ENCODE data around the gene SDF2L1.

The SDF2L1 gene

DNA sequence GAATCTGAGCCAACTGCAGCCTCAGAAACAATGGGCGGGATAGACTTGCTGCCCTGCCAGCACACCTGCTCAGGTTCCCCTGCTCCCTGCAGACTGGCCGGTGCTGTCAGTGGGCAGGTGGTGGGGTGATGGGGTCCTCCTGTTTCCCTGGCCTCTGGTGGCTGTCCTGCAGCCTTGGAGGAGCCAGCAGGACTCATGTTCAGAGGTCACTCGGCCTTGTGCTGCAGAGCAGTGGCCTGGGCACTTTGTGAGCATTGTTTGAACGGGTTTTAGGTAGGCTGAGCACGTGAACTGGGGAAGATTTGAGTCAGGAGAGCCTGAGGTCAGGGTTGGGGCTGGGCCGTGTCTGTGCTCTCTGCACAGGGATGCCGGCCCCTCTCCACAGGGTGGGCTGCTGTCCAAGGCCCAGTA is 41.3 kb downstream of the SDF2L1 start:
- Histone ChIP-seq H3K4me1 (ENCODE audit: control insufficient read depth, insufficient read depth, low read length) (no peaks in the 10 kb centered on the region), H3K27me3 (ENCODE audit: control insufficient read depth in 1 of 2, insufficient read depth in 2 of 2, low read length in 2 of 2) (no peaks in the 10 kb centered on the region), H3K4me3 (ENCODE audit: low read length in 2 of 2) (no peak overlapping the region), H3K9ac (ENCODE audit: low read length in 2 of 2) (no peak overlapping the region), H3K36me3 (ENCODE audit: control insufficient read depth in 2 of 2, insufficient read depth in 2 of 2, low read length in 2 of 2) (peaks cover 17 to 37% of the 10 kb centered on the region in 2 donors), H3K9me3 (ENCODE audit: control insufficient read depth in 2 of 2, low read length in 2 of 2) (no peaks in the 10 kb centered on the region), H3K27ac (ENCODE audit: low read length) (no peak overlapping the region)

DNA sequence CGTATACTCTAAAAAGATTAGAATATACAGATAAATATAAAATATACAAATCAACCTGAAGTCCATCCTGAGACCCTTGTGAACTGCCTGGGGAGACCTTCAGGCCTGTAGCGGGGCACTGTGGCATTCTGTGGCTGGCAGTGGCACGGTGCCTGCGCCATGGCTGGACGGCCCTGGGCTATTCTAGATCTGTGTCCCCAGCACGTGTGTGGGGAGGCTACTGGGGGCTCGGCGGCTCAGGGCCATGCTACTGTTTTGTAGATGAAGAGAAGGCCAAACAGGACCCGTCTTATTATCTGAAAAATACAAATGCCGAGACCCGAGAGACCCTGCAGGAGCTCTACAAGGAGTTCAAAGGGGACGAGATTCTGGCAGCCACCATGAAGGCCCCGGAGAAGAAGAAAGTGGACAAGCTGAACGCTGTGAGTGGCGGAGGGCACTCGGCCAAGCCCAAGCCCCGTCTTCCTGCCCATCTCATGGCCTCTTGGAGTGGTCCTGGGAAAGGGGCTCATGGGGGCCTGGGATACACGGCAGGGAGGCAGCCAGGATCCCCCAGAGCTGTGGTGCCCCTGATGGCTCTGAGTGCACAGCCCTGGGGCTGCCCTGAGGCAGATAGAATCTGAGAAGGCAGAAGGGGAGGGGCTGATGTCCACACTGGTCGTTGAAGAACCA is 42.5 kb downstream of the SDF2L1 start:
- H3K9me3 ChIP-seq (ENCODE audit: control insufficient read depth in 2 of 2, low read length in 2 of 2), result no peaks in the 10 kb centered on the region
- H3K36me3 ChIP-seq (ENCODE audit: control insufficient read depth in 2 of 2, insufficient read depth in 2 of 2, low read length in 2 of 2), result peaks cover 20 to 42% of the 10 kb centered on the region in 2 donors
- no peak overlapping the region for H3K9ac ChIP-seq (ENCODE audit: low read length in 2 of 2)
- no peaks in the 10 kb centered on the region for H3K27me3 ChIP-seq (ENCODE audit: control insufficient read depth in 1 of 2, insufficient read depth in 2 of 2, low read length in 2 of 2)
- no peak overlapping the region for H3K4me3 ChIP-seq (ENCODE audit: low read length in 2 of 2)
- no peak overlapping the region for H3K27ac ChIP-seq (ENCODE audit: low read length)
- H3K4me1 ChIP-seq (ENCODE audit: control insufficient read depth, insufficient read depth, low read length), result no peaks in the 10 kb centered on the region

DNA sequence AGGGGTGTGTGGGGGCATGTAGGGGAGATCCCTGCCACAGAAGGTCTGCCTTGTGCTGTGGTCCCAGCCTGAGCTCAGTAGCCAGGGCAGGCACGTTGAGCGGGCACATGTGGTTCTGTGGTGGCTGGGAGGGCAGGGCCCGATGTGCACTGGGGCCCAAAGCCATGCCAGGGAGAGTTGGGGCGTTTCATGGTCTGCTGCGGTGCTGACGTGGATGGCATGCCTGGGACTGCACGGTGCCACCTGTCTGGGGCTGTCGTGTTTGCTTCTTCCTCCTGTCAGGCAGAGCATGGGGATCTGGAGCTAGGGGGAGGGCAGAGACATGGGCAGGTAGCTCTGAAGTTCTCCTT is 43.0 kb downstream of the SDF2L1 start:
- Histone ChIP-seq H3K36me3 (ENCODE audit: control insufficient read depth in 2 of 2, insufficient read depth in 2 of 2, low read length in 2 of 2) (peaks cover 20 to 42% of the 10 kb centered on the region in 2 donors), H3K27me3 (ENCODE audit: control insufficient read depth in 1 of 2, insufficient read depth in 2 of 2, low read length in 2 of 2) (no peaks in the 10 kb centered on the region), H3K4me1 (ENCODE audit: control insufficient read depth, insufficient read depth, low read length) (peaks cover 3% of the 10 kb centered on the region), H3K9ac (ENCODE audit: low read length in 2 of 2) (no peak overlapping the region), H3K4me3 (ENCODE audit: low read length in 2 of 2) (no peak overlapping the region), H3K9me3 (ENCODE audit: control insufficient read depth in 2 of 2, low read length in 2 of 2) (no peaks in the 10 kb centered on the region), H3K27ac (ENCODE audit: low read length) (no peak overlapping the region)

DNA sequence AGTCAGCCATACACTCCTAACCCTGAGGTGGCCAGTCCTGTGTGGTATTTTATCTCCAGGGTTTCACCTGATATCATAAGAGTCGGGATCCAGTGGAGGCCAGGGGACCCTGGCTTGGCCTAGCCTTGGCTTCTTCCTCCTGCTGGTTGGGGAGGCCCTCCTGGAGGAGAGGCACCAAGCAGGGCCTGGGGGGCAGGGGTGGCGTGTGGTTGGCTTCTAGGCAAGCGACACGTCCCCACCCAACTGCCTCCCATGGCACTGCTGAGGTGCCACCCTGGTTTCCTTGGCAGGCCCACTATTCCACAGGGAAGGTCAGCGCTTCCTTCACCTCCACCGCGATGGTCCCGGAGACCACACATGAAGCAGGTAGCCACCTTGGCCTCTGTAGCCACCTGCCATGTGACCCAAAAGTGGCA is 44.1 kb downstream of the SDF2L1 start:
- no peak overlapping the region for H3K4me3 ChIP-seq (ENCODE audit: low read length in 2 of 2)
- H3K36me3 ChIP-seq (ENCODE audit: control insufficient read depth in 2 of 2, insufficient read depth in 2 of 2, low read length in 2 of 2), result peaks cover 19 to 42% of the 10 kb centered on the region in 2 donors
- H3K27ac ChIP-seq (ENCODE audit: low read length), result no peak overlapping the region
- H3K27me3 ChIP-seq (ENCODE audit: control insufficient read depth in 1 of 2, insufficient read depth in 2 of 2, low read length in 2 of 2), result no peaks in the 10 kb centered on the region
- H3K9ac ChIP-seq (ENCODE audit: low read length in 2 of 2), result no peak overlapping the region
- H3K4me1 ChIP-seq (ENCODE audit: control insufficient read depth, insufficient read depth, low read length), result peaks cover 9% of the 10 kb centered on the region
- H3K9me3 ChIP-seq (ENCODE audit: control insufficient read depth in 2 of 2, low read length in 2 of 2), result no peaks in the 10 kb centered on the region

DNA sequence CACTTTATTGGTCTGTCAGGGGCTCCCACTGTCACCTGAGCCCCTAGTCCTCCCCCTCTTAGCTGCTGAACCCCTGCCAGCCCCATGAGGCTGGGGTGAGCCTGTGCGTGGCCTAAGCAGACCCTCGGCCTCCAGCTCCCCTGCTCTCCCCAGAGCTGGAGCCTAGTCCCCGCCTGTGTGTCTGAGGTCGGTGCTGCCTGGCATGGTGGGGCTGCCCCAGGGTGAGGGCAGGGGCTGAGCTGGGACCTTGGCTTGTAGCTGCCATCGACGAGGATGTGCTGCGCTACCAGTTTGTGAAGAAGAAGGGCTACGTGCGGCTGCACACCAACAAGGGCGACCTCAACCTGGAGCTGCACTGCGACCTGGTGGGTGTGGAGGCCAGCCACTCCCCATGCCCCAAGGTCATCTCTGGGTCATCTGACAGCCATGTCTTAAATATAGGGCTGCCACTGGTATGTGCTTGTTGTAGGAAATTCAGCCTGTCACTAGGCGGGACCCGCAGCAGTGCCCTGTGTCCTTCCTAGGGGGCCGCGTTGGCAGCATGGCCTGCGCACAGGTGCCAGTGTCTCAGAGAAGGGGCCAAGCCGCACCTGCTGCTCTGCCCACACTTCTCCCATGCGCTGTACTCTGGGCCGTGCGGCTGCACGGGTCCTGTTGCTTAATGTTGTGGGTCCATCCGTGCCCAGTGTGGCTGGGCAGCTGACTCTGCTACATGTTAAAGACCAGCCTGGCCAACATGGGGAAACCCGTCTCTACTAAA is 44.7 kb downstream of the SDF2L1 start:
- H3K36me3 ChIP-seq (ENCODE audit: control insufficient read depth in 2 of 2, insufficient read depth in 2 of 2, low read length in 2 of 2), result peaks cover 17 to 41% of the 10 kb centered on the region in 2 donors
- no peak overlapping the region for H3K27ac ChIP-seq (ENCODE audit: low read length)
- H3K9ac ChIP-seq (ENCODE audit: low read length in 2 of 2), result no peak overlapping the region
- H3K4me3 ChIP-seq (ENCODE audit: low read length in 2 of 2), result no peak overlapping the region
- H3K9me3 ChIP-seq (ENCODE audit: control insufficient read depth in 2 of 2, low read length in 2 of 2), result no peaks in the 10 kb centered on the region
- H3K4me1 ChIP-seq (ENCODE audit: control insufficient read depth, insufficient read depth, low read length), result peaks cover 9% of the 10 kb centered on the region
- no peaks in the 10 kb centered on the region for H3K27me3 ChIP-seq (ENCODE audit: control insufficient read depth in 1 of 2, insufficient read depth in 2 of 2, low read length in 2 of 2)

- peaks cover 9% of the 10 kb centered on the region for H3K4me1 ChIP-seq (ENCODE audit: control insufficient read depth, insufficient read depth, low read length)
- H3K4me3 ChIP-seq (ENCODE audit: low read length in 2 of 2), result no peak overlapping the region
- H3K36me3 ChIP-seq (ENCODE audit: control insufficient read depth in 2 of 2, insufficient read depth in 2 of 2, low read length in 2 of 2), result peaks cover 10 to 38% of the 10 kb centered on the region in 2 donors
- no peaks in the 10 kb centered on the region for H3K27me3 ChIP-seq (ENCODE audit: control insufficient read depth in 1 of 2, insufficient read depth in 2 of 2, low read length in 2 of 2)
- no peaks in the 10 kb centered on the region for H3K9me3 ChIP-seq (ENCODE audit: control insufficient read depth in 2 of 2, low read length in 2 of 2)
- no peak overlapping the region for H3K27ac ChIP-seq (ENCODE audit: low read length)
- H3K9ac ChIP-seq (ENCODE audit: low read length in 2 of 2), result no peak overlapping the region
Observed at GRCh38 chr22:21687685-21688259, 45.7 kb downstream of the SDF2L1 start.

DNA sequence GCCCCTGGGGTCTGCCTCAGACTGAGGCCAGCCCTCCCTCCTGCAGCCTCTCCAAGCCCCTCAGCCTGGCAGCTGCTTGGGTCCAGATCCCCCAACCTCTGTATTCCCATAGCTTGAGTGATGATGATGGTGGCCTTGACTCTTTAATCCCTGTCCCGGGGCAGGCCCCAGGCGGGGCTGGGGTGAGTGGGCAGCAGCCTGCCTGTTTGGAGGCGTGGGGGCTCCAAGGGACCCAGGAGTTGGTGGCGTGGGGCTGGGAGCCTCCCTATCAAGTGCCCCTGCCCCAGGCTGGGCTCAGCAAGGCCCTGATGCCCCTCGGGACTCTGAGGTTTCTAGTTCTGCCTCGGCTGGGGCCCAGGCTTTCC is 46.2 kb downstream of the SDF2L1 start:
- Histone ChIP-seq H3K4me1 (ENCODE audit: control insufficient read depth, insufficient read depth, low read length) (peaks cover 9% of the 10 kb centered on the region), H3K9me3 (ENCODE audit: control insufficient read depth in 2 of 2, low read length in 2 of 2) (no peaks in the 10 kb centered on the region), H3K27me3 (ENCODE audit: control insufficient read depth in 1 of 2, insufficient read depth in 2 of 2, low read length in 2 of 2) (no peaks in the 10 kb centered on the region), H3K27ac (ENCODE audit: low read length) (no peak overlapping the region), H3K9ac (ENCODE audit: low read length in 2 of 2) (no peak overlapping the region), H3K36me3 (ENCODE audit: control insufficient read depth in 2 of 2, insufficient read depth in 2 of 2, low read length in 2 of 2) (peaks cover 9 to 33% of the 10 kb centered on the region in 2 donors), H3K4me3 (ENCODE audit: low read length in 2 of 2) (no peak overlapping the region)

GRCh38 chr22:21688706-21689381 is 46.7 kb downstream of the SDF2L1 start:
- Histone ChIP-seq H3K9me3 (ENCODE audit: control insufficient read depth in 2 of 2, low read length in 2 of 2) (no peaks in the 10 kb centered on the region), H3K36me3 (ENCODE audit: control insufficient read depth in 2 of 2, insufficient read depth in 2 of 2, low read length in 2 of 2) (peaks cover 11 to 35% of the 10 kb centered on the region in 2 donors), H3K4me1 (ENCODE audit: control insufficient read depth, insufficient read depth, low read length) (peaks cover 9% of the 10 kb centered on the region), H3K4me3 (ENCODE audit: low read length in 2 of 2) (no peak overlapping the region), H3K27ac (ENCODE audit: low read length) (no peak overlapping the region), H3K27me3 (ENCODE audit: control insufficient read depth in 1 of 2, insufficient read depth in 2 of 2, low read length in 2 of 2) (no peaks in the 10 kb centered on the region), H3K9ac (ENCODE audit: low read length in 2 of 2) (no peak overlapping the region)

DNA sequence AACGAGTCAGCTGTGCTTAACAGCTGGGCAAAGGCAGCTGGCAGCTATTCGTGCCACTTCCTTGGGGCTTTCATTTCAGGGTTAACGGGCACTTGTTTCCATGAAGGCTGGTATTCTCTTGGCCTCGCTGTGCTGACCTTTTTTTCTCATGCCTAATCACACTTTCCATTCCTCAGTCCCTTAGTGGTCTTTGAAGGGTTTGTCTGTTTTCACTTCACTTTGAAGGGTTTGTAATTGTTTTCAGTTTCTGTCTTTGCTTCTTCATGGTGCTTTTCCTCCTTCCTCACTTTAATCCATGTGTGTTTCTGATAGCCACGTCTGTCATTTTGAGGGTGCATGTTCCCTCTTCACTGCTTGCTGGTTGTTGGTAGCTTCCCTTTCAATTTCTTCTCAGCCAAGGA is 48.3 kb downstream of the SDF2L1 start:
- no peaks in the 10 kb centered on the region for H3K27me3 ChIP-seq (ENCODE audit: control insufficient read depth in 1 of 2, insufficient read depth in 2 of 2, low read length in 2 of 2)
- H3K9me3 ChIP-seq (ENCODE audit: control insufficient read depth in 2 of 2, low read length in 2 of 2), result no peaks in the 10 kb centered on the region
- H3K36me3 ChIP-seq (ENCODE audit: control insufficient read depth in 2 of 2, insufficient read depth in 2 of 2, low read length in 2 of 2), result peaks cover 15 to 48% of the 10 kb centered on the region in 2 donors
- no peak overlapping the region for H3K4me3 ChIP-seq (ENCODE audit: low read length in 2 of 2)
- H3K27ac ChIP-seq (ENCODE audit: low read length), result peak overlapping the region; percentile 49
- H3K9ac ChIP-seq (ENCODE audit: low read length in 2 of 2), result no peak overlapping the region
- peaks cover 9% of the 10 kb centered on the region for H3K4me1 ChIP-seq (ENCODE audit: control insufficient read depth, insufficient read depth, low read length)

- Histone ChIP-seq H3K9ac (ENCODE audit: low read length in 2 of 2) (no peak overlapping the region), H3K4me3 (ENCODE audit: low read length in 2 of 2) (no peak overlapping the region), H3K27me3 (ENCODE audit: control insufficient read depth in 1 of 2, insufficient read depth in 2 of 2, low read length in 2 of 2) (no peaks in the 10 kb centered on the region), H3K9me3 (ENCODE audit: control insufficient read depth in 2 of 2, low read length in 2 of 2) (no peaks in the 10 kb centered on the region), H3K4me1 (ENCODE audit: control insufficient read depth, insufficient read depth, low read length) (peaks cover 14% of the 10 kb centered on the region), H3K36me3 (ENCODE audit: control insufficient read depth in 2 of 2, insufficient read depth in 2 of 2, low read length in 2 of 2) (peaks cover 17 to 52% of the 10 kb centered on the region in 2 donors), H3K27ac (ENCODE audit: low read length) (no peak overlapping the region)
Observed at GRCh38 chr22:21691816-21692215, 49.7 kb downstream of the SDF2L1 start.
